Activated CD4-positive, alpha-beta T cell treated with anti-CD3 and anti-CD28 coated beads, Interleukin-2, Interleukin-4, amounts not matched to agents 100 ng/mL and 50 ng/mL, durations not matched to agents 16 hours and 8 hours (primary cell): Measurements from ENCODE around the gene NCKAP5L.
"Not testable (repeated sequence)": the region's sequence is repeated elsewhere in the genome, so short reads cannot be mapped to it uniquely, and the experiment has no call there.

ENCODE experiments used
- DNase-seq: peaks from one replicate; pipeline ENCODE4 v3.0.0-alpha.2; 2020; ENCODE audit warnings: low spot score

Gene NCKAP5L

GRCh38 chr12:49798248-49798647, 30.0 kb downstream of the NCKAP5L start:
- DNase-seq: no peak

GRCh38 chr12:49797449-49797776, 30.8 kb downstream of the NCKAP5L start:
- DNase-seq: no peak

GRCh38 chr12:49796606-49797448, 31.4 kb downstream of the NCKAP5L start:
- DNase-seq: no peak

- DNase-seq: no peak
Observed at GRCh38 chr12:49796155-49796554, 32.1 kb downstream of the NCKAP5L start.

GRCh38 chr12:49795654-49796105, 32.5 kb downstream of the NCKAP5L start:
- no peak for DNase-seq

GRCh38 chr12:49794811-49795653, 33.2 kb downstream of the NCKAP5L start:
- DNase-seq: no peak

GRCh38 chr12:49794021-49794420, 34.2 kb downstream of the NCKAP5L start:
- no peak for DNase-seq

- DNase-seq: no peak
Observed at GRCh38 chr12:49793620-49794019, 34.6 kb downstream of the NCKAP5L start.

GRCh38 chr12:49792976-49793580, 35.1 kb downstream of the NCKAP5L start:
- no peak for DNase-seq

GRCh38 chr12:49792181-49792970, 35.8 kb downstream of the NCKAP5L start:
- no peak for DNase-seq

- DNase-seq: no peak
Observed at GRCh38 chr12:49791700-49792099, 36.5 kb downstream of the NCKAP5L start.

GRCh38 chr12:49790741-49791555, 37.3 kb downstream of the NCKAP5L start:
- DNase-seq: no peak

GRCh38 chr12:49789992-49790391, 38.2 kb downstream of the NCKAP5L start:
- no peak for DNase-seq

- no peak for DNase-seq
Observed at GRCh38 chr12:49787672-49788071, 40.5 kb downstream of the NCKAP5L start.

- DNase-seq: no peak
Observed at GRCh38 chr12:49784756-49785409, 43.3 kb downstream of the NCKAP5L start.

GRCh38 chr12:49783917-49784676, 44.1 kb downstream of the NCKAP5L start:
- no peak for DNase-seq

- not testable (repeated sequence) for DNase-seq
Observed at GRCh38 chr12:49780914-49781313, 47.3 kb downstream of the NCKAP5L start.

- no peak for DNase-seq
Observed at GRCh38 chr12:49779581-49779980, 48.6 kb downstream of the NCKAP5L start.
